Nephron (organoid): ENCODE measurements around the gene ASPSCR1.

ENCODE experiments used
- H3K27ac Mint-ChIP-seq, 3 experiments: 2 replicates each; pipeline ENCODE4 v1.8.0; 2020; ENCODE audit warnings: mixed read lengths in 3 of 3, mild to moderate bottlenecking in 2 of 3, moderate library complexity in 1 of 3
- H3K27me3 Mint-ChIP-seq: 2 replicates; pipeline ENCODE4 v1.8.0; 2021; ENCODE audit warnings: low read depth, mild to moderate bottlenecking, moderate library complexity, mixed read lengths
- H3K36me3 Mint-ChIP-seq: 2 replicates; pipeline ENCODE4 v1.8.0; 2020; ENCODE audit warnings: low read depth, mixed read lengths
- H3K4me1 Mint-ChIP-seq: 2 replicates; pipeline ENCODE4 v1.8.0; 2020; ENCODE audit warnings: mixed read lengths
- H3K4me3 Mint-ChIP-seq, 3 experiments: 2 replicates each; pipeline ENCODE4 v1.8.0; 2020; ENCODE audit warnings: mild to moderate bottlenecking in 3 of 3, mixed read lengths in 3 of 3, moderate library complexity in 2 of 3
- H3K9me3 Mint-ChIP-seq: 2 replicates; pipeline ENCODE4 v1.8.0; 2020; ENCODE audit warnings: mixed read lengths
- TF ChIP-seq, protein P1 (sequence below), 3 experiments: fragments of 200-600 bp; sonication (generic); IDR thresholded peaks; one replicate each; pipeline ENCODE4 v1.5.0; 2021; ENCODE audit warnings: antibody characterized with exemption in 3 of 3; ENCODE audit not compliant: unreplicated experiment in 3 of 3

Gene ASPSCR1

DNA sequence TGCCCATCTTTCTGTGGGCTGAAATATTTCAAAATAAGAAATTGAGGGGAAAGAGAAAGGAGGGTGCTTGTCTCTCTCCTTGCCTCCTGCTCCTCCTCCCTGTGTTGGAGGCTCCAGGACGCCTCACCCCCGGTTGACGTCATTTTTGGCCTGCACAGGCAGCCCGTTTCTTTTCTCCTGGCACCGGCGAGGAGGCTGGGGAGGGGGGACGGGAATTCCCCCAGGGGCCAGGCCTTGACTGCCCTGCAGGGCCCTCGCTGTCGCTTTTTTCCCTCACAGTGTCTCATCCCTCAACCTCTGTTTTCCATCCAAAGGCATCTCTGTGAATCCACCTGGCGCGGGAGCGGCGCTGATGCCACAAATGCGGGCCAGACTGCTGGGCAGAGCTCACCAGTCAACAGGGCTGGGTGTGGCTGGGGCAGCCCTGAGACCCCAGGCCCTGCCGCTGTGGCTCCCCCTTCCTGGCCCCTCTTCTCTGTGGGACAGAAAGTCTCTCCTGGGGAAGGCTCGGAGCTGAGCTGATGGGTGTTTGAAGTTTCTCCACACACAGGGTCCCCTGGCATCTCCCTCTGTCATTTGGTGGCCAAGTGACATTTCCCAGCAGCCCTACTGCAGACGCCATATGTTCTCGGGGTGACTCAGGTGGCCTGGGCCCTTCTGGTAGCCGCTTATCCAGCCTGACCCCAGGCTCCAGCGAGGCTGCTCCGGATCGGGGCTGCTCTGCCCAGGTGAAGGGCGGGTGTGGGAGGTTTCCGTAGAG lies 29.2 kb downstream of the ASPSCR1 start:
- H3K27ac Mint-ChIP-seq, result peak overlapping the region in 2 of 3 experiments; percentile 75 to 86
- TF ChIP-seq, protein P1, sequence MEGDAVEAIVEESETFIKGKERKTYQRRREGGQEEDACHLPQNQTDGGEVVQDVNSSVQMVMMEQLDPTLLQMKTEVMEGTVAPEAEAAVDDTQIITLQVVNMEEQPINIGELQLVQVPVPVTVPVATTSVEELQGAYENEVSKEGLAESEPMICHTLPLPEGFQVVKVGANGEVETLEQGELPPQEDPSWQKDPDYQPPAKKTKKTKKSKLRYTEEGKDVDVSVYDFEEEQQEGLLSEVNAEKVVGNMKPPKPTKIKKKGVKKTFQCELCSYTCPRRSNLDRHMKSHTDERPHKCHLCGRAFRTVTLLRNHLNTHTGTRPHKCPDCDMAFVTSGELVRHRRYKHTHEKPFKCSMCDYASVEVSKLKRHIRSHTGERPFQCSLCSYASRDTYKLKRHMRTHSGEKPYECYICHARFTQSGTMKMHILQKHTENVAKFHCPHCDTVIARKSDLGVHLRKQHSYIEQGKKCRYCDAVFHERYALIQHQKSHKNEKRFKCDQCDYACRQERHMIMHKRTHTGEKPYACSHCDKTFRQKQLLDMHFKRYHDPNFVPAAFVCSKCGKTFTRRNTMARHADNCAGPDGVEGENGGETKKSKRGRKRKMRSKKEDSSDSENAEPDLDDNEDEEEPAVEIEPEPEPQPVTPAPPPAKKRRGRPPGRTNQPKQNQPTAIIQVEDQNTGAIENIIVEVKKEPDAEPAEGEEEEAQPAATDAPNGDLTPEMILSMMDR (IDR thresholded peaks at IDR 0.05; ENCODE audit: unreplicated experiment in 3 of 3), result no peak
- no peaks in the 10 kb centered on the region for H3K36me3 Mint-ChIP-seq

DNA sequence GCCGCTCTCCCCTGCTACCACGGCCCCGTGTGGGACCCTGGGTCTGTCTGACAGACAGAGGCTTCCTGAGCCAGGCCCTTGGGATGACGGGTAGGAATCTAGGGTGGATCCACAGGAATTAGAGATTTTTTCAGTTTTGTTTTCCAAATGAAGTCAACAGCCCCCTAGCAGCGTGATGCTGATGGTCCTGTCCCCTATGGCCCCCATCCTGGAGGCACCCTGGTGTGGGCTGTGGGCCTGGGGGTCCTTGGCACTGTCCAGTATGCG lies 29.7 kb downstream of the ASPSCR1 start:
- peaks cover 18% of the 10 kb centered on the region for H3K4me1 Mint-ChIP-seq
- no peaks in the 10 kb centered on the region for H3K36me3 Mint-ChIP-seq
- H3K27ac Mint-ChIP-seq, result no peak overlapping the region
- H3K4me3 Mint-ChIP-seq, result no peak overlapping the region
- no peaks in the 10 kb centered on the region for H3K9me3 Mint-ChIP-seq
- H3K27me3 Mint-ChIP-seq, result no peaks in the 10 kb centered on the region
- TF ChIP-seq, protein P1 (IDR thresholded peaks at IDR 0.05; ENCODE audit: unreplicated experiment in 3 of 3), result no peak

More for the DNA sequence above, 29.2 kb downstream of the ASPSCR1 start:
- Mint-ChIP-seq H3K4me1 (peaks cover 18% of the 10 kb centered on the region), H3K9me3 (no peaks in the 10 kb centered on the region), H3K4me3 (peak overlapping the region in 2 of 3 experiments; percentile 4 to 39), H3K27me3 (no peaks in the 10 kb centered on the region)

DNA sequence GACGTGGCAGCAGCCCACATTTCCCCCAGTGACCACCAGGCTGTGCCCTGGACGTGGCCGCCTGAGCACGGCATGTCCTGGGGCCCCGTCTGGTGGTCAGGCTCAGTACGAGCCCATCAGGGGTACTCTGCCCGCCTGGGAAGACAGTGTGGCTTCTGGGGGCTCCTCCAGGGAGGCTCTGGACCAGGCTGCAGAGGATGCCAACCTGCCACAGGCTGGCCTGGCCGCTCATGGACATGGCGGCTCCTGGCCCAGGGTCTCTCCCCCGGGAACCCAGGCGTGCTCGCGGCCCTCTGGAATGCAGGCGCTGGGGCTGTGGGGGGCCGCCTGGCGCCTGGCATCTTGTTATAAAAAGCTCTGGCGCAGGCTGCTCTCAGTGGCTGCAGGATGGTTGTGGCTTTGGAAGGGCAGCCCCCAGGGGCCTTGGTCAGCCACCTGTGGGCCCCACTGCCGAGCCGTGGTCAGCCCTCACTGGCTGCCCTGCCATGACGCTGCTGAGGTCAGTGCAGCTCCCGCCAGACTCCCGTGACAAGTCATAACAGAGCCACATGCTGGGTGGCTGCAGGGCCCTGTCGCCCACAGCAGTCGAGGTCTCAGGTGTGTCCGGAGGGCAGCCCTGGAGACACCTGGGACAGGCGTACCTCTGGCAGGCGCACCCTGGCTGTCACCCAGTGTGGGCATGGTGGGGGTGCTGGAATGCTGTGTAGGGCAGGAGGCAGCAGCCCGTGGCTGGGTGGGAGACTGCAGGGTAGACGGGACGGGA lies 30.2 kb downstream of the ASPSCR1 start:
- TF ChIP-seq, protein P1 (IDR thresholded peaks at IDR 0.05; ENCODE audit: unreplicated experiment in 3 of 3), result peak in 1 of 3 experiments; percentile 11
- H3K36me3 Mint-ChIP-seq, result no peaks in the 10 kb centered on the region
- no peaks in the 10 kb centered on the region for H3K9me3 Mint-ChIP-seq

DNA sequence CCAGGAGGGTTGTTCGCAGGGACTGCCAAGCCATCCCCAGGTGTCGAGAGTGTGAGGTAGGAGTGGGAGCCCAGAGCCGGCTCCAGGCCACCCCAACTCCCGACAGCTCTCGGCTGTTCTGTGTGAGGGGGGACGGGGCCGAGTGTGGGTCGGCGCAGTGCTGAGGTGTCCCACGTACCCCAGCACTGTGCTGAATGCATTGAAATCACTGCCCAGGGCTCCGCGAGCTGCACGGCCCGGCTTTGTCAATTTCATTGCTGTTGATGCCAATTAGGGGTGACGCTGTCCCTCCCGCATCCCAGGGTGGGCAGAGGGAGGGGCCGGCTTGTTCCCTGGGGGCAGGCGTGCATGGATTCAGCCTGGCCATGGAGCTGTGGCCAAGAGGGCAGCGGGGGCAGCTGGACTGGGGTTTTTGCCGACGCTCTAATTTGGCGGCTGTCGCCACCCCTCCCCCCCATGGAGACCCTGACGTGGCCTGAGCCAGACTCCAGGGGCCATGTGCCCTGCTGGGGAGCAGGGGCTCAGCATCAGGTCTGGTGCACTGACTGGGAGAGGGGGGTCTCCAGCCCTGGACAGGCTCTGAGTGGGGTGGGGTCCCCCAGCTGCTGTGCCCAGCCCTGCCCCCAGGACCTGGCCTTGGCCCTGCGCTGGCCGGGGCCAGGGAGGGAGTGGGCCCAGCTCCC lies 31.0 kb downstream of the ASPSCR1 start:
- Mint-ChIP-seq H3K27me3 (no peaks in the 10 kb centered on the region), H3K27ac (no peak overlapping the region), H3K4me3 (no peak overlapping the region), H3K4me1 (peaks cover 12% of the 10 kb centered on the region), H3K9me3 (no peaks in the 10 kb centered on the region), H3K36me3 (no peaks in the 10 kb centered on the region)
- TF ChIP-seq, protein P1 (IDR thresholded peaks at IDR 0.05; ENCODE audit: unreplicated experiment in 3 of 3), result no peak

More for the DNA sequence above, 30.2 kb downstream of the ASPSCR1 start:
- Mint-ChIP-seq H3K4me3 (no peak overlapping the region), H3K27ac (no peak overlapping the region), H3K4me1 (peaks cover 18% of the 10 kb centered on the region), H3K27me3 (no peaks in the 10 kb centered on the region)

DNA sequence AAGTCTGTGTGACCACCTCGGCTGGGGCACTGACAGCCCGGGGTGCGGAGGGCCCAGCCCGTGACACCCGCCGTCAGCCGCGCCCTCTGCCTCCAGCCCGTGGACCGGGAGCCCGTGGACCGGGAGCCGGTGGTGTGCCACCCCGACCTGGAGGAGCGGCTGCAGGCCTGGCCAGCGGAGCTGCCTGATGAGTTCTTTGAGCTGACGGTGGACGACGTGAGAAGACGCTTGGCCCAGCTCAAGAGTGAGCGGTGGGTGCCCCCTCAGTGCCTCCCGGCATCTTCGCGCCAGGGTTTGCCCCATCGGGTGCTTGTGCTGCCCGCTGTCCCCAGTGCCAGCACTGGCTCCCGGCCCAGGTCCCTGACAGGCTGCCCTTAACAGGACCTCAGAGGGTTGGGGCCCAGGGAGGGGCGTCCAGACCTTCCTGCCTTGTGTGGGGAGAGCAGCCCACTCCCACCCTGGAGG lies 31.5 kb downstream of the ASPSCR1 start:
- Mint-ChIP-seq H3K4me3 (no peak overlapping the region), H3K36me3 (no peaks in the 10 kb centered on the region), H3K4me1 (peaks cover 9% of the 10 kb centered on the region), H3K27me3 (no peaks in the 10 kb centered on the region), H3K9me3 (no peaks in the 10 kb centered on the region), H3K27ac (no peak overlapping the region)
- TF ChIP-seq, protein P1 (IDR thresholded peaks at IDR 0.05; ENCODE audit: unreplicated experiment in 3 of 3), result no peak
